ENCODE results near the gene FBXO42. TPM values are rescaled to one million over a fixed set of nuclear protein-coding genes. Genes with fewer than 3 reads are reported as not detected.

The FBXO42 gene
- total RNA-seq, 1 donor from 2014 or later: 11.9 TPM

GRCh38 chr1:16385659-16386453 lies 33.6 kb upstream of the FBXO42 start:
- no peak for TF ChIP-seq CTCF (IDR thresholded peaks at IDR 0.05; ENCODE audit: insufficient read depth, low read length, poor library complexity, severe bottlenecking)
- H3K36me3 ChIP-seq (ENCODE audit: control insufficient read depth, insufficient read depth, low read length): no peaks in the 10 kb centered on the region

GRCh38 chr1:16383888-16384287 lies 31.6 kb upstream of the FBXO42 start:
- Histone ChIP-seq H3K4me3 (ENCODE audit: low read depth, low read length) (no peak overlapping the region), H3K36me3 (ENCODE audit: control insufficient read depth, insufficient read depth, low read length) (no peaks in the 10 kb centered on the region), H3K27me3 (ENCODE audit: control insufficient read depth, insufficient read depth, low read length) (no peaks in the 10 kb centered on the region)
- TF ChIP-seq CTCF (IDR thresholded peaks at IDR 0.05; ENCODE audit: insufficient read depth, low read length, poor library complexity, severe bottlenecking): no peak
- DNase-seq (ENCODE audit: low read depth): no peak

More at GRCh38 chr1:16385659-16386453, 33.6 kb upstream of the FBXO42 start:
- no peak for DNase-seq (ENCODE audit: low read depth)
- no peak overlapping the region for H3K4me3 ChIP-seq (ENCODE audit: low read depth, low read length)
- H3K27me3 ChIP-seq (ENCODE audit: control insufficient read depth, insufficient read depth, low read length): no peaks in the 10 kb centered on the region

GRCh38 chr1:16380868-16381267 lies 28.6 kb upstream of the FBXO42 start:
- TF ChIP-seq CTCF (IDR thresholded peaks at IDR 0.05; ENCODE audit: insufficient read depth, low read length, poor library complexity, severe bottlenecking): no peak
- Histone ChIP-seq H3K36me3 (ENCODE audit: control insufficient read depth, insufficient read depth, low read length) (peaks cover 1% of the 10 kb centered on the region), H3K4me3 (ENCODE audit: low read depth, low read length) (no peak overlapping the region), H3K27me3 (ENCODE audit: control insufficient read depth, insufficient read depth, low read length) (no peaks in the 10 kb centered on the region)
- no peak for DNase-seq (ENCODE audit: low read depth)

- no peak for TF ChIP-seq CTCF (IDR thresholded peaks at IDR 0.05; ENCODE audit: insufficient read depth, low read length, poor library complexity, severe bottlenecking)
- Histone ChIP-seq H3K36me3 (ENCODE audit: control insufficient read depth, insufficient read depth, low read length) (peaks cover 1% of the 10 kb centered on the region), H3K4me3 (ENCODE audit: low read depth, low read length) (no peak overlapping the region), H3K27me3 (ENCODE audit: control insufficient read depth, insufficient read depth, low read length) (no peaks in the 10 kb centered on the region)
- DNase-seq (ENCODE audit: low read depth): no peak
Measured at GRCh38 chr1:16378443-16378842, 26.2 kb upstream of the FBXO42 start.

- no peak for TF ChIP-seq CTCF (IDR thresholded peaks at IDR 0.05; ENCODE audit: insufficient read depth, low read length, poor library complexity, severe bottlenecking)
- no peaks in the 10 kb centered on the region for H3K27me3 ChIP-seq (ENCODE audit: control insufficient read depth, insufficient read depth, low read length)
- H3K36me3 ChIP-seq (ENCODE audit: control insufficient read depth, insufficient read depth, low read length): peaks cover 1% of the 10 kb centered on the region
- no peak overlapping the region for H3K4me3 ChIP-seq (ENCODE audit: low read depth, low read length)
- DNase-seq (ENCODE audit: low read depth): no peak
Measured at GRCh38 chr1:16376971-16377370, 24.7 kb upstream of the FBXO42 start.

All from kidney epithelial cell (primary cell).